Kidney epithelial cell (primary cell): ENCODE measurements around the gene ASB2. TPM values are rescaled to one million over a fixed set of nuclear protein-coding genes. Genes with fewer than 3 reads are reported as not detected.

ENCODE experiments used
- DNase-seq: peaks from one replicate; pipeline ENCODE4 v3.0.0-alpha.2; 2010; ENCODE audit warnings: low read depth
- H3K27me3 ChIP-seq: 2 replicates; pipeline ENCODE4 v1.6.0; 2011; ENCODE audit warnings: low read length; ENCODE audit not compliant: control insufficient read depth, insufficient read depth
- H3K36me3 ChIP-seq: 2 replicates; pipeline ENCODE4 v1.5.1; 2011; ENCODE audit warnings: low read length; ENCODE audit not compliant: control insufficient read depth, insufficient read depth
- H3K4me3 ChIP-seq: 2 replicates; pipeline ENCODE4 v1.5.1; 2011; ENCODE audit warnings: low read depth, mild to moderate bottlenecking, control low read depth, low read length
- total RNA-seq: library from RNA; depleted of rRNA; stranded (reverse); fragments of >200 nt; gene quantifications from 2 replicates; pipeline ENCODE4 v1.2.3, GENCODE V29; 2015
- TF ChIP-seq, protein P1 (sequence below): IDR thresholded peaks from 2 replicates; pipeline ENCODE4 v1.5.1; 2011; ENCODE audit warnings: mild to moderate bottlenecking, moderate library complexity, low read length, control low read depth, inconsistent platforms; ENCODE audit not compliant: insufficient read depth, poor library complexity, severe bottlenecking

ASB2 gene
- total RNA-seq, 1 donor from 2014 or later, result 7.4 TPM

DNA sequence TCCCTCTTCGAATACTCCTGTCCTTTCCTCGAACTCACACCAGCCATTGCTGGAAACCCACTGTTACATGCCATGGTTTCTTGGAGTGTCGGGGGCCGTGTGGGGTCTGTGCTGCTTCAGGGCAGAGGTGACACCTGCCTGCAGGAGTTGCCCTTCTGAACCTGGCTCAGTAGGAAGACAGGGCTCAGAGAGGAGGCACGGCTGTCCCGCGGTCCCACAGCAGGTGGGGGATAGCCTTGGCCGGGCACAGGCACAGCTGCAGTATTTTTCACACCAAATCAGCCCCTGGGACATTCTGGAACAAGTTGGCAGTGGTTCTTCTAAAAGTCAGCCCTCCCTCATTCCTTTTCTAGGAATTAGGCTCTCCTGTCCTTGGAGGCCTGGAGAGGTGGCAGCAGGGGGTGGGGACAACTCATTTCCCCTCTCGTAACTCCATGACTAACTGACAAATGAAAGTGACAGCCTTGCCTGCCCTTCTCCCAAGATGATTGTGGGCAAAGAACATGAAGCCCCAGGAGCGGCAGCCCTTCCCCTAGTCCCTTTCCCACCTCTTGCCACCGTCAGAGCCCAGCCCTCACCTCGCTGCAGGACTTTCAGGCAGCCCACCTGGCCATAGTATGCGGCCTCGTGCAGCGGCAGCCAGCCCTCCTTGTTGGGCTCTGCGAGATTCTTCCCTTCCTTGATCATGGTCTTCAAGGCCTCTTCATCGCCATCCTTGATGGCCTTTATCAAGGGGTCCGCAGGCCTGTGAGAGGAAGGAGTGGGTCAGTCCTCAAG, 22.4 kb downstream of the ASB2 start:
- Histone ChIP-seq H3K27me3 (no peaks in the 10 kb centered on the region), H3K4me3 (no peak overlapping the region)
- TF ChIP-seq, protein P1, sequence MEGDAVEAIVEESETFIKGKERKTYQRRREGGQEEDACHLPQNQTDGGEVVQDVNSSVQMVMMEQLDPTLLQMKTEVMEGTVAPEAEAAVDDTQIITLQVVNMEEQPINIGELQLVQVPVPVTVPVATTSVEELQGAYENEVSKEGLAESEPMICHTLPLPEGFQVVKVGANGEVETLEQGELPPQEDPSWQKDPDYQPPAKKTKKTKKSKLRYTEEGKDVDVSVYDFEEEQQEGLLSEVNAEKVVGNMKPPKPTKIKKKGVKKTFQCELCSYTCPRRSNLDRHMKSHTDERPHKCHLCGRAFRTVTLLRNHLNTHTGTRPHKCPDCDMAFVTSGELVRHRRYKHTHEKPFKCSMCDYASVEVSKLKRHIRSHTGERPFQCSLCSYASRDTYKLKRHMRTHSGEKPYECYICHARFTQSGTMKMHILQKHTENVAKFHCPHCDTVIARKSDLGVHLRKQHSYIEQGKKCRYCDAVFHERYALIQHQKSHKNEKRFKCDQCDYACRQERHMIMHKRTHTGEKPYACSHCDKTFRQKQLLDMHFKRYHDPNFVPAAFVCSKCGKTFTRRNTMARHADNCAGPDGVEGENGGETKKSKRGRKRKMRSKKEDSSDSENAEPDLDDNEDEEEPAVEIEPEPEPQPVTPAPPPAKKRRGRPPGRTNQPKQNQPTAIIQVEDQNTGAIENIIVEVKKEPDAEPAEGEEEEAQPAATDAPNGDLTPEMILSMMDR, result no peak

GRCh38 chr14:93953263-93953662, 23.1 kb downstream of the ASB2 start:
- H3K36me3 ChIP-seq, result no peaks in the 10 kb centered on the region
- DNase-seq, result no peak
- no peaks in the 10 kb centered on the region for H3K27me3 ChIP-seq
- no peak overlapping the region for H3K4me3 ChIP-seq
- TF ChIP-seq, protein P1, result no peak

More for the DNA sequence above, 22.4 kb downstream of the ASB2 start:
- DNase-seq, result no peak
- no peaks in the 10 kb centered on the region for H3K36me3 ChIP-seq

GRCh38 chr14:93952829-93953228, 23.5 kb downstream of the ASB2 start:
- TF ChIP-seq, protein P1, result no peak

GRCh38 chr14:93951635-93952540, 24.5 kb downstream of the ASB2 start:
- Histone ChIP-seq H3K4me3 (no peak overlapping the region), H3K27me3 (no peaks in the 10 kb centered on the region), H3K36me3 (no peaks in the 10 kb centered on the region)
- no peak for DNase-seq
- TF ChIP-seq, protein P1, result no peak

More at GRCh38 chr14:93952829-93953228, 23.5 kb downstream of the ASB2 start:
- Histone ChIP-seq H3K36me3 (no peaks in the 10 kb centered on the region), H3K27me3 (no peaks in the 10 kb centered on the region), H3K4me3 (no peak overlapping the region)
- DNase-seq, result no peak

DNA sequence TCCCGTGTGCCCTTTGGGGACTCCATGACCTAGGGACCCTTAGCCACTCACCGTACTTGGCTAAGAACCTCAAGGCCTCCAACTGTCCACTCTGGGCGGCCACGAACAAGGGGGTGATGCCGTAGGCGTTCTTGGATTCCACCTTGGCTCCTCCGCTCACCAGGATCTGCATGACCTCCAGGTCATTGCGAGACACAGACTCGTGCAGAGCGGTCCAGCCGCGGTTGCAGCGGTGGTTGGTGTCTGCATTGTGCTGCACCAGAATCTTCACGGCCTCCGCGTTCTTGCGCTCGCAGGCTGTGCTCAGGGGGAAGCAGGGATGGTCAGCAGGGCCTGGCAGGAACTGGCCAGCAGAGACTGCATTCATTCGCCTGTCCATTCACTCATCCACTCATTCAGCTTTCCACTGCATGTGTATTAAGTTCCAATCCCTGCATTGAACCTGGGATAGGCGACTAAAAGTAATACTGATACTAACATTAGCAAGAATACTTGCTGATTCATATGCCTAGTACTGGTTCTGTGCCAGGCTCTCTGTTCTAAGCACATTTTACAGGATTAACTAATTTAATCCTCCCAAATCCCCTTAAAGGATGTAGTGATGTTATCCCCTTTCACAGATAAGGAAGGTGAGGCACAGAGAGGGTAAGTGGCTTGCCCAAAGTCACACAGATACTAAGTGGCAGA, 25.3 kb downstream of the ASB2 start:
- TF ChIP-seq, protein P1, result no peak
- Histone ChIP-seq H3K36me3 (no peaks in the 10 kb centered on the region), H3K27me3 (no peaks in the 10 kb centered on the region), H3K4me3 (no peak overlapping the region)
- no peak for DNase-seq
